ENCODE results near the gene SLC38A8.

The SLC38A8 gene

GRCh38 chr16:84056933-84057332 lies 14.3 kb upstream of the SLC38A8 start:
- Histone ChIP-seq H2AFZ (ENCODE audit: low read length) (no peak overlapping the region), H4K20me1 (ENCODE audit: insufficient read depth, low read length, poor library complexity, severe bottlenecking) (no peaks in the 10 kb centered on the region), H3K4me3 (ENCODE audit: low read length, poor library complexity, severe bottlenecking) (no peak overlapping the region), H3K4me2 (ENCODE audit: low read depth, low read length, poor library complexity, severe bottlenecking) (no peak overlapping the region), H3K36me3 (ENCODE audit: insufficient read depth, low read length) (peaks cover 96% of the 10 kb centered on the region; the same call in 1 of the 2 replicates), H3F3A (ENCODE audit: low read depth) (no peaks in the 10 kb centered on the region), H3K9ac (ENCODE audit: low read depth, low read length, poor library complexity, severe bottlenecking) (no peak overlapping the region), H3K27me3 (ENCODE audit: insufficient read depth, low read length, poor library complexity, severe bottlenecking) (no peaks in the 10 kb centered on the region), H3K9me2 (replicated peaks; ENCODE audit: low read depth, low read length) (no peaks in the 10 kb centered on the region), H3K79me2 (ENCODE audit: insufficient read depth, low read length) (no peaks in the 10 kb centered on the region), H3K9me3 (ENCODE audit: insufficient read depth, low read depth, low read length) (no peaks in the 10 kb centered on the region), H3K4me1 (ENCODE audit: insufficient read depth, low read length, poor library complexity, severe bottlenecking) (no peaks in the 10 kb centered on the region)
- TF ChIP-seq CTCF (conservative IDR thresholded peaks at IDR 0.05; ENCODE audit: low read length) (no peak), EZH2phosphoT487 (IDR thresholded peaks at IDR 0.05; ENCODE audit: borderline replicate concordance) (no peak)

GRCh38 chr16:84055801-84056634 lies 13.4 kb upstream of the SLC38A8 start:
- no peaks in the 10 kb centered on the region for H4K20me1 ChIP-seq (ENCODE audit: insufficient read depth, low read length, poor library complexity, severe bottlenecking)
- no peak overlapping the region for H3K9ac ChIP-seq (ENCODE audit: low read depth, low read length, poor library complexity, severe bottlenecking)
- H3K9me3 ChIP-seq (ENCODE audit: insufficient read depth, low read depth, low read length), result no peaks in the 10 kb centered on the region
- no peak overlapping the region for H2AFZ ChIP-seq (ENCODE audit: low read length)
- H3F3A ChIP-seq (ENCODE audit: low read depth), result no peaks in the 10 kb centered on the region
- H3K79me2 ChIP-seq (ENCODE audit: insufficient read depth, low read length), result no peaks in the 10 kb centered on the region
- no peaks in the 10 kb centered on the region for H3K27me3 ChIP-seq (ENCODE audit: insufficient read depth, low read length, poor library complexity, severe bottlenecking)
- TF ChIP-seq CTCF (conservative IDR thresholded peaks at IDR 0.05; ENCODE audit: low read length) (no peak), EZH2phosphoT487 (IDR thresholded peaks at IDR 0.05; ENCODE audit: borderline replicate concordance) (no peak)
- H3K36me3 ChIP-seq (ENCODE audit: insufficient read depth, low read length), result peaks cover 88% of the 10 kb centered on the region; the same call in 1 of the 2 replicates
- no peak overlapping the region for H3K4me3 ChIP-seq (ENCODE audit: low read length, poor library complexity, severe bottlenecking)
- H3K9me2 ChIP-seq (replicated peaks; ENCODE audit: low read depth, low read length), result no peaks in the 10 kb centered on the region
- H3K4me2 ChIP-seq (ENCODE audit: low read depth, low read length, poor library complexity, severe bottlenecking), result no peak overlapping the region
- H3K4me1 ChIP-seq (ENCODE audit: insufficient read depth, low read length, poor library complexity, severe bottlenecking), result no peaks in the 10 kb centered on the region

DNA sequence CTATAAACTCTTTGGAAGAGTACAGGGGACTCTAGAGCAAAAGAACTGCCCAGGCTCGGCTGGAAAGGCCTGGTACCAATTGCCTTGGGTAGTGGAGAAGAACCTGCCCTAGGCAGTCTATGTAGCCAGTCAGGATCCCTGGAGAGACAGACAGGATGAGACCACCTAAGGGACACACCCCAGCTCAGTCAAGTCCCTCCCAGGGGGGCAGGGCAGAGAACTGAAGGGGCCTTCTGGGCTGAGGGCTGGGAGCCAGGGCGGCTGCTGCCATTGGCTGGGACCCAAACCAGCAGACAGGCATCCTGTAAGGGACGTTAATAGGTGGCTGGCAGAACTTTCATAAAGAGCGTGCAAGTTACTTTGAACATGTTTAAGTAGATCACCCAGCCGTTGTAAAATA lies 12.8 kb upstream of the SLC38A8 start:
- no peaks in the 10 kb centered on the region for H3F3A ChIP-seq (ENCODE audit: low read depth)
- H3K79me2 ChIP-seq (ENCODE audit: insufficient read depth, low read length), result no peaks in the 10 kb centered on the region
- H3K4me3 ChIP-seq (ENCODE audit: low read length, poor library complexity, severe bottlenecking), result no peak overlapping the region
- no peak overlapping the region for H3K9ac ChIP-seq (ENCODE audit: low read depth, low read length, poor library complexity, severe bottlenecking)
- no peak for TF ChIP-seq CTCF (conservative IDR thresholded peaks at IDR 0.05; ENCODE audit: low read length)
- no peak for TF ChIP-seq EZH2phosphoT487 (IDR thresholded peaks at IDR 0.05; ENCODE audit: borderline replicate concordance)
- H2AFZ ChIP-seq (ENCODE audit: low read length), result no peak overlapping the region
- no peaks in the 10 kb centered on the region for H3K4me1 ChIP-seq (ENCODE audit: insufficient read depth, low read length, poor library complexity, severe bottlenecking)
- no peaks in the 10 kb centered on the region for H3K9me2 ChIP-seq (replicated peaks; ENCODE audit: low read depth, low read length)
- H3K9me3 ChIP-seq (ENCODE audit: insufficient read depth, low read depth, low read length), result no peaks in the 10 kb centered on the region
- no peaks in the 10 kb centered on the region for H4K20me1 ChIP-seq (ENCODE audit: insufficient read depth, low read length, poor library complexity, severe bottlenecking)
- H3K4me2 ChIP-seq (ENCODE audit: low read depth, low read length, poor library complexity, severe bottlenecking), result no peak overlapping the region
- peaks cover 81% of the 10 kb centered on the region; the same call in 1 of the 2 replicates for H3K36me3 ChIP-seq (ENCODE audit: insufficient read depth, low read length)
- no peaks in the 10 kb centered on the region for H3K27me3 ChIP-seq (ENCODE audit: insufficient read depth, low read length, poor library complexity, severe bottlenecking)
